HK-2 (cell line): Measurements from ENCODE around the gene DTX3.
"Not testable (repeated sequence)": the region's sequence is repeated elsewhere in the genome, so short reads cannot be mapped to it uniquely, and the experiment has no call there.

Experiments used
- DNase-seq: peaks from one replicate; pipeline ENCODE4 v3.0.0-alpha.2; 2018; ENCODE audit not compliant: unreplicated experiment

The DTX3 gene

GRCh38 chr12:57607958-57608663 lies 3.5 kb downstream of the DTX3 start:
- DNase-seq, result no peak

GRCh38 chr12:57609101-57609780 lies 4.6 kb downstream of the DTX3 start:
- DNase-seq, result no peak

- no peak for DNase-seq
Measured at GRCh38 chr12:57609781-57610553, 5.3 kb downstream of the DTX3 start.

GRCh38 chr12:57610554-57611107 lies 6.0 kb downstream of the DTX3 start:
- DNase-seq, result no peak

- peak; percentile 54 for DNase-seq
Measured at GRCh38 chr12:57611108-57611826, 6.6 kb downstream of the DTX3 start, which contains the start of gene ARHGEF25. Gene ARHGEF25, plus strand, starts transcription at chr12:57611435. Its CDS starts 460 bp downstream, at chr12:57611895.

- DNase-seq, result no peak
Measured at GRCh38 chr12:57611827-57612710, 7.4 kb downstream of the DTX3 start.

GRCh38 chr12:57612711-57613426 lies 8.2 kb downstream of the DTX3 start:
- DNase-seq, result no peak

- DNase-seq, result no peak
Measured at GRCh38 chr12:57613427-57614109, 8.9 kb downstream of the DTX3 start.

GRCh38 chr12:57614178-57614947 lies 9.7 kb downstream of the DTX3 start:
- DNase-seq, result no peak

GRCh38 chr12:57614948-57615500 lies 10.4 kb downstream of the DTX3 start:
- no peak for DNase-seq

GRCh38 chr12:57615637-57616036 lies 11.0 kb downstream of the DTX3 start:
- DNase-seq, result no peak

GRCh38 chr12:57616383-57617101 lies 11.9 kb downstream of the DTX3 start:
- DNase-seq, result no peak

- DNase-seq, result no peak
Measured at GRCh38 chr12:57617942-57618341, 13.3 kb downstream of the DTX3 start.

- not testable (repeated sequence) for DNase-seq
Measured at GRCh38 chr12:57618431-57618830, 13.8 kb downstream of the DTX3 start.

- DNase-seq, result no peak
Measured at GRCh38 chr12:57618966-57619433, 14.4 kb downstream of the DTX3 start.

GRCh38 chr12:57619434-57620244 lies 15.0 kb downstream of the DTX3 start:
- DNase-seq, result no peak
